Measurements from ENCODE around the gene CERS6. TPM values are rescaled to one million over a fixed set of nuclear protein-coding genes. Genes with fewer than 3 reads are reported as not detected.

CERS6 gene
- total and polyA plus RNA-seq, 11 donors, result 22.1 to 78.0 (median 62.2) TPM

- Histone ChIP-seq H3K36me3 (no peaks in the 10 kb centered on the region), H3K4me3 (no peak overlapping the region), H3K4me1 (peaks cover 0 to 38% (median 4%) of the 10 kb centered on the region in 12 donors), H3K9me3 (peaks cover 0 to 22% (median 5%) of the 10 kb centered on the region in 12 donors), H3K27ac (no peak overlapping the region), H3K27me3 (no peaks in the 10 kb centered on the region)
- DNase-seq (no peak), ATAC-seq (no peak)
- intact Hi-C loops (cut with DNase I), result no loop called here
- 75 to 87% (median 82%) methylated on average over 2 of the region's 2 CpGs for WGBS, 4 donors
- TF ChIP-seq CTCF (IDR thresholded peaks at IDR 0.05) (no peak), POLR2A (IDR thresholded peaks at IDR 0.05) (no peak)
Observed at GRCh38 chr2:168604252-168604651, 148.2 kb downstream of the CERS6 start.

GRCh38 chr2:168607992-168608391 lies 151.9 kb downstream of the CERS6 start:
- WGBS, 4 donors, result 83 to 87% (median 85%) methylated on average over 2 of the region's 2 CpGs
- no peak for ATAC-seq
- intact Hi-C loops (cut with DNase I), result no loop called here

GRCh38 chr2:168608796-168609195 lies 152.7 kb downstream of the CERS6 start:
- Histone ChIP-seq H3K4me3 (no peak overlapping the region), H3K27me3 (no peaks in the 10 kb centered on the region), H3K36me3 (no peaks in the 10 kb centered on the region), H3K9me3 (peaks cover 0 to 22% (median 5%) of the 10 kb centered on the region in 12 donors), H3K27ac (no peak overlapping the region), H3K4me1 (peaks cover 0 to 33% (median 0%) of the 10 kb centered on the region in 12 donors)
- DNase-seq (no peak), ATAC-seq (no peak)
- intact Hi-C loops (cut with DNase I), result no loop called here
- no peak for TF ChIP-seq CTCF (IDR thresholded peaks at IDR 0.05)
- TF ChIP-seq POLR2A (IDR thresholded peaks at IDR 0.05), result no peak

More at GRCh38 chr2:168607992-168608391, 151.9 kb downstream of the CERS6 start:
- no peaks in the 10 kb centered on the region for H3K36me3 ChIP-seq
- TF ChIP-seq POLR2A (IDR thresholded peaks at IDR 0.05) (no peak), CTCF (IDR thresholded peaks at IDR 0.05) (no peak)
- no peaks in the 10 kb centered on the region for H3K27me3 ChIP-seq
- no peak for DNase-seq
- no peak overlapping the region for H3K4me3 ChIP-seq
- H3K27ac ChIP-seq, result no peak overlapping the region
- peaks cover 0 to 37% (median 0%) of the 10 kb centered on the region in 12 donors for H3K4me1 ChIP-seq
- H3K9me3 ChIP-seq, result peaks cover 0 to 22% (median 5%) of the 10 kb centered on the region in 12 donors

- DNase-seq, result no peak
- H3K27me3 ChIP-seq, result no peaks in the 10 kb centered on the region
- peaks cover 0 to 34% (median 0%) of the 10 kb centered on the region in 12 donors for H3K4me1 ChIP-seq
- H3K4me3 ChIP-seq, result no peak overlapping the region
- H3K9me3 ChIP-seq, result peaks cover 0 to 4% (median 0%) of the 10 kb centered on the region in 12 donors
- no peaks in the 10 kb centered on the region for H3K36me3 ChIP-seq
- H3K27ac ChIP-seq, result no peak overlapping the region
- TF ChIP-seq CTCF (IDR thresholded peaks at IDR 0.05), result no peak
- TF ChIP-seq POLR2A (IDR thresholded peaks at IDR 0.05), result no peak
- intact Hi-C loops (cut with DNase I), result loop anchor here in 1 of 10 donors (10.0 kb wide), 1 partner anchor 144 kb away; no protein-coding TSS in a partner anchor
- ATAC-seq, result no peak
Observed at GRCh38 chr2:168611091-168611490, 155.0 kb downstream of the CERS6 start.
